ENCODE data around the gene SREBF1.

GRCh38 chr17:17818088-17818526, 18.7 kb downstream of the SREBF1 start:
- TF ChIP-seq CTCF (conservative IDR thresholded peaks at IDR 0.05; ENCODE audit: low read length) = no peak
- TF ChIP-seq EZH2phosphoT487 (IDR thresholded peaks at IDR 0.05; ENCODE audit: borderline replicate concordance) = no peak
